ENCODE measurements around the gene HMX2.

DNA sequence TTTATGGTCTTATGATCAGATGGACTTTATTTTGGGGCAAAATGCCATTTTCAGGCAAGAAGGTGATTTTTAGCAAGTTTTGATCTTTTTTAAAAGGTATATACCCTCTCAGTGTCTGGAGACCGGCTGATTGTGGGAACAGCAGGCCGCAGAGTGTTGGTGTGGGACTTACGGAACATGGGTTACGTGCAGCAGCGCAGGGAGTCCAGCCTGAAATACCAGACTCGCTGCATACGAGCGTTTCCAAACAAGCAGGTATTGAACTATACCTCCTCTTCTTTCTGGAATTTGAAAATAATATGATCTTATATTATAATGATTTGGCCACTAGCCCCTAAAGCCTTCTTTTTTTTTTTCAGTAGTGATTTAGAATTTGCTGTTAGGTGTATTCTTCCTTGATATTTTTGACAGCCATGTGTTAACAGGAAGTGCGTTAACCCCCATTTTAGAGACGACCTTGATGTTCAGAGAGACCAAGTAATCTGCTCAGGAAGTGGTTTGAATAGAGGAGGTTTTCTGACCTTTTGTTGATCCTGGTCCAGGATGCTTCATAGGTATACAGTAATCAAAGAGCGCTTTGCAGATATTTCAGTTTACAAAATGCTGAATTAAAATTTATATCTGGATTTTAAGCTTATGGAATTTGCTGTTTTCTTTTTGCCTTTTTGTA lies 12.5 kb downstream of the HMX2 start:
- TF ChIP-seq, protein P1, sequence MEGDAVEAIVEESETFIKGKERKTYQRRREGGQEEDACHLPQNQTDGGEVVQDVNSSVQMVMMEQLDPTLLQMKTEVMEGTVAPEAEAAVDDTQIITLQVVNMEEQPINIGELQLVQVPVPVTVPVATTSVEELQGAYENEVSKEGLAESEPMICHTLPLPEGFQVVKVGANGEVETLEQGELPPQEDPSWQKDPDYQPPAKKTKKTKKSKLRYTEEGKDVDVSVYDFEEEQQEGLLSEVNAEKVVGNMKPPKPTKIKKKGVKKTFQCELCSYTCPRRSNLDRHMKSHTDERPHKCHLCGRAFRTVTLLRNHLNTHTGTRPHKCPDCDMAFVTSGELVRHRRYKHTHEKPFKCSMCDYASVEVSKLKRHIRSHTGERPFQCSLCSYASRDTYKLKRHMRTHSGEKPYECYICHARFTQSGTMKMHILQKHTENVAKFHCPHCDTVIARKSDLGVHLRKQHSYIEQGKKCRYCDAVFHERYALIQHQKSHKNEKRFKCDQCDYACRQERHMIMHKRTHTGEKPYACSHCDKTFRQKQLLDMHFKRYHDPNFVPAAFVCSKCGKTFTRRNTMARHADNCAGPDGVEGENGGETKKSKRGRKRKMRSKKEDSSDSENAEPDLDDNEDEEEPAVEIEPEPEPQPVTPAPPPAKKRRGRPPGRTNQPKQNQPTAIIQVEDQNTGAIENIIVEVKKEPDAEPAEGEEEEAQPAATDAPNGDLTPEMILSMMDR (conservative IDR thresholded peaks at IDR 0.05; ENCODE audit: low read depth, low read length): no peak
- no peak for TF ChIP-seq EZH2 (IDR thresholded peaks at IDR 0.05; ENCODE audit: low read length, unreplicated experiment)
- TF ChIP-seq EZH2phosphoT487 (IDR thresholded peaks at IDR 0.05; ENCODE audit: borderline replicate concordance, low read length): no peak
